GM18909 (cell line): Measurements from ENCODE around the gene LYSMD4.

ENCODE experiments used
- ATAC-seq: cut with Tn5 transposase; IDR thresholded peaks from one replicate; pipeline ENCODE4 v1.9.1; 2021; ENCODE audit warnings: mild to moderate bottlenecking; ENCODE audit not compliant: unreplicated experiment, poor library complexity

The LYSMD4 gene

GRCh38 chr15:99732124-99732750 is 1.0 kb downstream of the LYSMD4 start:
- no peak for ATAC-seq

- no peak for ATAC-seq
Measured at GRCh38 chr15:99731336-99732123, 1.7 kb downstream of the LYSMD4 start.

- ATAC-seq, result no peak
Measured at GRCh38 chr15:99729920-99730319, 3.3 kb downstream of the LYSMD4 start.

- no peak for ATAC-seq
Measured at GRCh38 chr15:99729327-99729726, 3.9 kb downstream of the LYSMD4 start.

GRCh38 chr15:99728916-99729315 is 4.3 kb downstream of the LYSMD4 start:
- ATAC-seq, result no peak

GRCh38 chr15:99727733-99728132 is 5.5 kb downstream of the LYSMD4 start:
- no peak for ATAC-seq

GRCh38 chr15:99727330-99727729 is 5.9 kb downstream of the LYSMD4 start:
- no peak for ATAC-seq

GRCh38 chr15:99726333-99726732 is 6.9 kb downstream of the LYSMD4 start:
- ATAC-seq, result no peak

GRCh38 chr15:99722406-99722805 is 10.8 kb downstream of the LYSMD4 start:
- no peak for ATAC-seq

- no peak for ATAC-seq
Measured at GRCh38 chr15:99721896-99722295, 11.3 kb downstream of the LYSMD4 start.

- ATAC-seq, result no peak
Measured at GRCh38 chr15:99721104-99721778, 12.0 kb downstream of the LYSMD4 start.

- ATAC-seq, result no peak
Measured at GRCh38 chr15:99720533-99720932, 12.7 kb downstream of the LYSMD4 start.

- peak; percentile 85 for ATAC-seq
Measured at GRCh38 chr15:99719096-99719541, 14.1 kb downstream of the LYSMD4 start.

GRCh38 chr15:99718421-99718820 is 14.8 kb downstream of the LYSMD4 start:
- no peak for ATAC-seq

- no peak for ATAC-seq
Measured at GRCh38 chr15:99717161-99718009, 15.9 kb downstream of the LYSMD4 start.

- ATAC-seq, result no peak
Measured at GRCh38 chr15:99716540-99717095, 16.6 kb downstream of the LYSMD4 start.

- no peak for ATAC-seq
Measured at GRCh38 chr15:99712415-99712814, 20.8 kb downstream of the LYSMD4 start.

- ATAC-seq, result no peak
Measured at GRCh38 chr15:99711625-99712024, 21.6 kb downstream of the LYSMD4 start.

- no peak for ATAC-seq
Measured at GRCh38 chr15:99709243-99709986, 23.8 kb downstream of the LYSMD4 start.
